Heart left ventricle (tissue), 16 donors: Measurements from ENCODE around the gene USP15. TPM values are rescaled to one million over a fixed set of nuclear protein-coding genes. Genes with fewer than 3 reads are reported as not detected.

Experiments
- ATAC-seq, 4 donors: fragments of 200-7000 bp; cut with Tn5 transposase; one replicate each; pipeline ENCODE4 v1.9.1; 2020 to 2022; ENCODE audit warnings: moderate library complexity in 4 of 4, mild to moderate bottlenecking in 3 of 4, moderate number of reproducible peaks in 1 of 4
- DNase-seq, 5 donors: peaks; one replicate each; pipeline ENCODE4 v3.0.0-alpha.2; 2020
- H3K27ac ChIP-seq, 12 donors: fragments of 200-600 bp; sonication (generic) in 4 of 12; one replicate each; pipeline versions ENCODE4 v1.5.0 to v1.8.0; 2016 to 2022; ENCODE audit warnings: mild to moderate bottlenecking in 2 of 12
- H3K27me3 ChIP-seq, 9 donors: fragments of 200-600 bp; sonication (generic) in 2 of 9; one replicate each; pipeline versions ENCODE4 v1.5.1 to v1.8.0; 2016 to 2022; ENCODE audit warnings: mild to moderate bottlenecking in 3 of 9
- H3K36me3 ChIP-seq, 9 donors: fragments of 200-600 bp; sonication (generic) in 2 of 9; one replicate each; pipeline versions ENCODE4 v1.5.0 to v1.8.0; 2018 to 2022; ENCODE audit warnings: mild to moderate bottlenecking in 2 of 9
- H3K4me1 ChIP-seq, 12 donors: fragments of 200-600 bp; sonication (generic) in 4 of 12; one replicate each; pipeline versions ENCODE4 v1.5.0 to v1.8.0; 2016 to 2022; ENCODE audit warnings: mild to moderate bottlenecking in 3 of 12
- H3K4me3 ChIP-seq, 12 donors: fragments of 200-600 bp; sonication (generic) in 4 of 12; one replicate each; pipeline versions ENCODE4 v1.5.0 to v1.8.0; 2017 to 2022; ENCODE audit warnings: mild to moderate bottlenecking in 9 of 12, moderate library complexity in 4 of 12
- H3K9me3 ChIP-seq, 12 donors: fragments of 200-600 bp; sonication (generic) in 4 of 12; one replicate each; pipeline versions ENCODE4 v1.5.0 to v1.8.0; 2016 to 2022; ENCODE audit warnings: mild to moderate bottlenecking in 1 of 12
- POLR2A ChIP-seq, 2 donors: fragments of 450-650 bp; IDR thresholded peaks; one replicate each; pipeline ENCODE4 v1.6.1; 2017; ENCODE audit warnings: antibody characterized with exemption in 2 of 2, mild to moderate bottlenecking in 2 of 2, moderate library complexity in 2 of 2
- WGBS, 4 donors: extraction: QIAGEN DNeasy Blood & Tissue Kit in 2 of 4; methylation state at CpG; one replicate each; pipeline versions ENCODE4 v1.1.5 to v1.1.7; 2013 to 2018; 5-methylcytosine and 5-hydroxymethylcytosine counted together
- intact Hi-C, 10 donors: fragments of 100-400 bp; cut with DNase I; formaldehyde crosslinking; loops; one replicate each; pipeline versions ENCODE4 v1.11.1 to v1.14.2; 2022
- polyA plus RNA-seq, 2 donors: library from polyadenylated mRNA; stranded (reverse); fragments of 200-250 nt; gene quantifications; one replicate each; pipeline ENCODE4 v1.2.3, GENCODE V29; 2013
- total RNA-seq, 9 donors: library from RNA; depleted of rRNA in 2 of 9; stranded (reverse); fragments of >200 nt in 2 of 9; fragmentation: NEBNext Ultra II Directional in 3 of 9; extraction: Animal tissue kit (Norgen Biotek cat#: 25700) in 3 of 9; gene quantifications; one replicate each; pipeline versions ENCODE4 v1.1.0 to v1.2.4, GENCODE V29; 2016 to 2023
- TF ChIP-seq, protein P1 (sequence below), 12 donors: fragments of 200-600 bp; sonication (generic) in 4 of 12; IDR thresholded peaks; one replicate each; pipeline versions ENCODE4 v1.5.0 to v1.8.0; 2018 to 2022; ENCODE audit warnings: antibody characterized with exemption in 12 of 12, mild to moderate bottlenecking in 5 of 12
- donor health status: ischemic (EF 13 %, LVEDD 7.1; RV severe dilation, severe dysfunction).
- donor health status: healthy with polysubstance abuse.
- donor health status: DM: no; HTN: yes; CAD: no.
- donor health status: DM: no; HTN: no; CAD: no.
- donor health status: ischemic (EF 25% LVEDD 6.9; RV normal size, moderate dysfunction).
- donor health status: ischemic (EF 25% LVEDD 5.7; RV mildly dilated, moderate dysfunction).
- donor health status: healthy.
- donor health status: DM: yes; HTN: yes; CAD: no.
- donor health status: ischemic (EF 35%, LVEDD 5.7; RV mildly dilated, moderate dysfunction).
- donor health status: nonischemic (EF 11% LVEDD 7.7; RV severe dilation, severe dysfunction).
- donor health status: DM: yes; HTN: yes; CAD: no.
- donor health status: PGD.
- donor health status: ischemic (EF 29% LVEDD 5.4; RV normal size, mild dysfunction).
- donor health status: nonischemic (EF 23%, LVEDD 6.1; RV moderate dilation, normal function).

Gene USP15
- total and polyA plus RNA-seq, 11 donors = 33.3 to 69.7 (median 60.6) TPM

GRCh38 chr12:62305778-62306177 is 45.6 kb downstream of the USP15 start:
- ATAC-seq (no peak), DNase-seq (no peak)
- Histone ChIP-seq H3K4me1 (peaks cover 0 to 11% (median 3%) of the 10 kb centered on the region in 12 donors), H3K27ac (no peak overlapping the region), H3K9me3 (peaks cover 0 to 23% (median 6%) of the 10 kb centered on the region in 12 donors), H3K4me3 (no peak overlapping the region), H3K36me3 (peaks cover 0 to 59% (median 40%) of the 10 kb centered on the region in 9 donors), H3K27me3 (no peaks in the 10 kb centered on the region)
- TF ChIP-seq, protein P1, sequence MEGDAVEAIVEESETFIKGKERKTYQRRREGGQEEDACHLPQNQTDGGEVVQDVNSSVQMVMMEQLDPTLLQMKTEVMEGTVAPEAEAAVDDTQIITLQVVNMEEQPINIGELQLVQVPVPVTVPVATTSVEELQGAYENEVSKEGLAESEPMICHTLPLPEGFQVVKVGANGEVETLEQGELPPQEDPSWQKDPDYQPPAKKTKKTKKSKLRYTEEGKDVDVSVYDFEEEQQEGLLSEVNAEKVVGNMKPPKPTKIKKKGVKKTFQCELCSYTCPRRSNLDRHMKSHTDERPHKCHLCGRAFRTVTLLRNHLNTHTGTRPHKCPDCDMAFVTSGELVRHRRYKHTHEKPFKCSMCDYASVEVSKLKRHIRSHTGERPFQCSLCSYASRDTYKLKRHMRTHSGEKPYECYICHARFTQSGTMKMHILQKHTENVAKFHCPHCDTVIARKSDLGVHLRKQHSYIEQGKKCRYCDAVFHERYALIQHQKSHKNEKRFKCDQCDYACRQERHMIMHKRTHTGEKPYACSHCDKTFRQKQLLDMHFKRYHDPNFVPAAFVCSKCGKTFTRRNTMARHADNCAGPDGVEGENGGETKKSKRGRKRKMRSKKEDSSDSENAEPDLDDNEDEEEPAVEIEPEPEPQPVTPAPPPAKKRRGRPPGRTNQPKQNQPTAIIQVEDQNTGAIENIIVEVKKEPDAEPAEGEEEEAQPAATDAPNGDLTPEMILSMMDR (IDR thresholded peaks at IDR 0.05) = no peak
- no peak for TF ChIP-seq POLR2A (IDR thresholded peaks at IDR 0.05)
- intact Hi-C loops = no loop called here
- WGBS, 4 donors = 96 to 99% (median 97%) methylated on average over 8 of the region's 8 CpGs

- TF ChIP-seq, protein P1 (IDR thresholded peaks at IDR 0.05) = no peak
- TF ChIP-seq POLR2A (IDR thresholded peaks at IDR 0.05) = no peak
- H3K4me1 ChIP-seq = peaks cover 0 to 3% (median 0%) of the 10 kb centered on the region in 12 donors
- ATAC-seq = no peak
- peaks cover 0 to 59% (median 40%) of the 10 kb centered on the region in 9 donors for H3K36me3 ChIP-seq
- no peak overlapping the region for H3K4me3 ChIP-seq
- 94 to 95% (median 95%) methylated on average over 7 of the region's 7 CpGs for WGBS, 4 donors
- peaks cover 0 to 23% (median 6%) of the 10 kb centered on the region in 12 donors for H3K9me3 ChIP-seq
- intact Hi-C loops = no loop called here
- DNase-seq = no peak
- H3K27me3 ChIP-seq = no peaks in the 10 kb centered on the region
- no peak overlapping the region for H3K27ac ChIP-seq
Observed at GRCh38 chr12:62306569-62307530, 46.6 kb downstream of the USP15 start.

GRCh38 chr12:62308201-62308600 is 48.0 kb downstream of the USP15 start:
- peaks cover 0 to under 1% (median 0%) of the 10 kb centered on the region in 12 donors for H3K4me1 ChIP-seq
- intact Hi-C loops = no loop called here
- ATAC-seq = peak in 1 of 4 donors; percentile 9
- peaks cover 0 to 23% (median 6%) of the 10 kb centered on the region in 12 donors for H3K9me3 ChIP-seq
- TF ChIP-seq, protein P1 (IDR thresholded peaks at IDR 0.05) = no peak
- TF ChIP-seq POLR2A (IDR thresholded peaks at IDR 0.05) = no peak
- H3K36me3 ChIP-seq = peaks cover 0 to 54% (median 33%) of the 10 kb centered on the region in 9 donors
- 89 to 95% (median 93%) methylated on average over 3 of the region's 3 CpGs for WGBS, 4 donors
- no peak overlapping the region for H3K4me3 ChIP-seq
- H3K27me3 ChIP-seq = no peaks in the 10 kb centered on the region
- H3K27ac ChIP-seq = no peak overlapping the region
- no peak for DNase-seq
